GM21619 (cell line): Measurements from ENCODE around the gene CNEP1R1.
A peak's percentile ranks its signal among the peaks of the same experiment; 100 is the strongest.

ENCODE experiments used
- ATAC-seq: cut with Tn5 transposase; IDR thresholded peaks from one replicate; pipeline ENCODE4 v1.9.1; 2021; ENCODE audit not compliant: unreplicated experiment

The CNEP1R1 gene

GRCh38 chr16:50015631-50016030, 9.4 kb upstream of the CNEP1R1 start:
- peak; percentile 73 for ATAC-seq

- ATAC-seq, result no peak
Measured at GRCh38 chr16:50017553-50017952, 7.5 kb upstream of the CNEP1R1 start.

- ATAC-seq, result no peak
Measured at GRCh38 chr16:50021544-50021943, 3.5 kb upstream of the CNEP1R1 start.

- ATAC-seq, result no peak
Measured at GRCh38 chr16:50023641-50024040, 1.4 kb upstream of the CNEP1R1 start.

GRCh38 chr16:50024207-50024606, 818 bp upstream of the CNEP1R1 start:
- ATAC-seq, result no peak

GRCh38 chr16:50025537-50025931, 509 bp downstream of the CNEP1R1 start:
- peak; percentile 1 for ATAC-seq

GRCh38 chr16:50027829-50028228, 2.8 kb downstream of the CNEP1R1 start:
- ATAC-seq, result no peak

- no peak for ATAC-seq
Measured at GRCh38 chr16:50035468-50035992, 10.5 kb downstream of the CNEP1R1 start.

GRCh38 chr16:50036426-50036825, 11.4 kb downstream of the CNEP1R1 start:
- no peak for ATAC-seq

- no peak for ATAC-seq
Measured at GRCh38 chr16:50037662-50038220, 12.7 kb downstream of the CNEP1R1 start.

GRCh38 chr16:50038286-50038685, 13.3 kb downstream of the CNEP1R1 start:
- no peak for ATAC-seq

- ATAC-seq, result no peak
Measured at GRCh38 chr16:50038756-50039529, 13.9 kb downstream of the CNEP1R1 start.

- ATAC-seq, result no peak
Measured at GRCh38 chr16:50040018-50040417, 15.0 kb downstream of the CNEP1R1 start.

GRCh38 chr16:50040710-50041109, 15.7 kb downstream of the CNEP1R1 start:
- no peak for ATAC-seq

- no peak for ATAC-seq
Measured at GRCh38 chr16:50043358-50043757, 18.3 kb downstream of the CNEP1R1 start.

GRCh38 chr16:50045412-50045811, 20.4 kb downstream of the CNEP1R1 start:
- ATAC-seq, result no peak

GRCh38 chr16:50046853-50047252, 21.8 kb downstream of the CNEP1R1 start:
- ATAC-seq, result no peak

GRCh38 chr16:50047864-50048263, 22.8 kb downstream of the CNEP1R1 start:
- ATAC-seq, result no peak

GRCh38 chr16:50050802-50051201, 25.8 kb downstream of the CNEP1R1 start:
- ATAC-seq, result no peak

GRCh38 chr16:50056226-50056625, 31.2 kb downstream of the CNEP1R1 start:
- ATAC-seq, result no peak

- no peak for ATAC-seq
Measured at GRCh38 chr16:50058091-50058771, 33.2 kb downstream of the CNEP1R1 start.

GRCh38 chr16:50059111-50059510, 34.1 kb downstream of the CNEP1R1 start:
- no peak for ATAC-seq
